Dendritic cell treated with granulocyte-macrophage colony-stimulating factor and Interleukin-4, amounts not matched to agents 40 ng/mL and 50 ng/mL, for 4 days (primary cell): ENCODE data around the gene CIB1.

Experiments
- H3K27ac Mint-ChIP-seq: one replicate; pipeline ENCODE4 v1.8.0; 2022; ENCODE audit warnings: mild to moderate bottlenecking, mixed read lengths
- H3K27me3 Mint-ChIP-seq: one replicate; pipeline ENCODE4 v1.8.0; 2022; ENCODE audit warnings: mild to moderate bottlenecking, mixed read lengths
- H3K36me3 Mint-ChIP-seq: one replicate; pipeline ENCODE4 v1.8.0; 2022; ENCODE audit warnings: low read depth, mixed read lengths
- H3K4me1 Mint-ChIP-seq: one replicate; pipeline ENCODE4 v1.8.0; 2022; ENCODE audit warnings: low read depth, mixed read lengths
- H3K4me3 Mint-ChIP-seq: one replicate; pipeline ENCODE4 v1.8.0; 2022; ENCODE audit warnings: mild to moderate bottlenecking, moderate library complexity, mixed read lengths
- H3K9me3 Mint-ChIP-seq: one replicate; pipeline ENCODE4 v1.8.0; 2022; ENCODE audit warnings: mixed read lengths
- intact Hi-C: fragments of 100-400 bp; cut with micrococcal nuclease; formaldehyde crosslinking; loops from one replicate; pipeline ENCODE4 v1.15.0; 2022

Gene CIB1

DNA sequence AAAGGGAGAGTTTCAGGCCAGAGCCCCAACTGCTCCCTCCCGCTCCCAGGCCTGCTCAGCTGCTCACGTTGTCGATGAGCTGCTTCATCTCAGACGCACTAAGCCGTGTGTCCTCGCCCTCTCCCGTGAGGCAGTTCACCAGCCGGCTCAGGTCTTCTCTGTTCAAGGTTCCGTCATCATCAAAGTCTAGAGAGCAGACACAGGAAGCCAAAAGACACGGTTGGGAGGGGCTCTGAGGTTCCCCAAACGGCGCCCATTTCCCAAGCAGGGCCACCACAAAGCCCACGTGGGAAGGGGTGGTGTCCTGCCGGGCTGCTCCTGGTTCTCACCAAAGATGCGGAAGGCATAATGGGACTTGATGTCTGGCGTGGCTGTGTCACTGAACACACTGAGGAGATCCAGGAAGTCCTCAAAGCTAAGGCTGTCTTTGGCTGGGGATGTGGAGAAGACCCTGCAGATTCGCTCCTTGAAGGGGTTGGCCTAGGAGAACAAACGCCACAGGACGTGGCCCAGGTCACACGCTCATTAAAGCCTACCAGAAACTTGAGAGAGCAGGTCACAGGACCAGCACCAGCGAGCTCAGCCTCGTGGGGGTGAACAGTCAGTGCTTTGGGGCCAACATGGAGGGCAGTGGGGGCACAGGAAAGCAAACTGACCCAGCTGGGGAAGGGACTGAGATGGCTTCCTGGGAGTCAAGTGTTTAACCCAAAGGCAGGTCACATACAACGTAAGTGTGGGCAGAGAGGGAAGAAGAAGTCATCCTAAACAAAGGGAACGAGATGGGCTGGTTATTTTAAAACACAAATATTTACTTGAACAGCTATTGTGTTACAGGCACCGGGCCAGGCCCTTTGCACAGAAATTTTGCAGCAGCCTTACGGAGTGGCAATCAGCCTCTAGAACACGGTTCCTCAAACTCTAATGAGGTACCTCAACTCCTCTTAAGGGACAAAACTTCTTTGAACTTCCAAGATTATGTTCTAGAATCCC is 2.4 kb downstream of the CIB1 start:
- H3K27ac Mint-ChIP-seq, result peak overlapping the region; percentile 83
- peak overlapping the region; percentile 51 for H3K4me3 Mint-ChIP-seq
- intact Hi-C loops, result no loop called here
- no peaks in the 10 kb centered on the region for H3K9me3 Mint-ChIP-seq
- no peaks in the 10 kb centered on the region for H3K27me3 Mint-ChIP-seq
- H3K4me1 Mint-ChIP-seq, result peaks cover 53% of the 10 kb centered on the region
- H3K36me3 Mint-ChIP-seq, result peaks cover 63% of the 10 kb centered on the region

DNA sequence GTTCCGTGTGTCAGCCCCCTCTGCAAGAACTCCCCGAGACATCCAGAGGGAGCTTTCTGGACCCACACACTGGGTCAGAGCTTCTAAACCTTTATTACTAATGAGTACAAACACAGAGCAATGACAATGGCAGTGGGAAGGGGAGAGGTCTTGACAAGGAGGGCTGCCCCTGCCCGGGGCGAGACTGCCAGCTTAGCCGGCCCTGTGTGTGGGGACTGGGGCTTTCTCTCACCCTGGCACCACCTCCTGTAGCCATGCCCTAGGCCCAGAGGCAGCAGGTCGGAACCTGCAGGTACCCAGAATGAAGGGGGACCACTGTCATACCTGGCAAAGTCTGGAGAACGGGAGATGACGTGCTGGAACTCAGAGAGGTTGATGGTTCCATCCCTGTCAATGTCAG is 3.1 kb downstream of the CIB1 start:
- H3K27me3 Mint-ChIP-seq, result no peaks in the 10 kb centered on the region
- H3K36me3 Mint-ChIP-seq, result peaks cover 66% of the 10 kb centered on the region
- H3K27ac Mint-ChIP-seq, result peak overlapping the region; percentile 83
- no peaks in the 10 kb centered on the region for H3K9me3 Mint-ChIP-seq
- H3K4me1 Mint-ChIP-seq, result peaks cover 53% of the 10 kb centered on the region
- H3K4me3 Mint-ChIP-seq, result peak overlapping the region; percentile 51
- intact Hi-C loops, result no loop called here

DNA sequence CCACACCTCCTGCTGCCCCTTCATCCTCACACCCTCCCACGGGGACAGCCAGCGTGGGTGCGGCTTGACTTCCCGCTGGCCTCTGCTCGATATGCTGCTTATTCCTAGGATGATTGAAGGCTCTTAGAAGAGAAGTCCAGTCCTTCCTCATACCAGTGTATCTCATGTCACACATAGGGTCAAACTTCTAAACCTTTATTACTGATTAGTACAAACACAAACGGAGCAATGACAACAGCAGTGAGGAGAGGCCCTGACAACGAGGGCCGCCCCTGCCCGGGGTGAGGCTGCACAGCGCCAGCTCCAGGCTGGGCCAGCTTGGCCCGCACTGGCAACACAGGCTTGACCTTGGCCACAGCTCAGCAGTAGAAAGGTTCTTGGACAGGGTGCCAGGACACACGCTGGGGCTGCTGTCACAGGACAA is 3.7 kb downstream of the CIB1 start:
- Mint-ChIP-seq H3K27ac (peak overlapping the region; percentile 83), H3K9me3 (no peaks in the 10 kb centered on the region), H3K36me3 (peaks cover 72% of the 10 kb centered on the region), H3K4me3 (no peak overlapping the region), H3K4me1 (peaks cover 51% of the 10 kb centered on the region), H3K27me3 (no peaks in the 10 kb centered on the region)
- intact Hi-C loops, result no loop called here

DNA sequence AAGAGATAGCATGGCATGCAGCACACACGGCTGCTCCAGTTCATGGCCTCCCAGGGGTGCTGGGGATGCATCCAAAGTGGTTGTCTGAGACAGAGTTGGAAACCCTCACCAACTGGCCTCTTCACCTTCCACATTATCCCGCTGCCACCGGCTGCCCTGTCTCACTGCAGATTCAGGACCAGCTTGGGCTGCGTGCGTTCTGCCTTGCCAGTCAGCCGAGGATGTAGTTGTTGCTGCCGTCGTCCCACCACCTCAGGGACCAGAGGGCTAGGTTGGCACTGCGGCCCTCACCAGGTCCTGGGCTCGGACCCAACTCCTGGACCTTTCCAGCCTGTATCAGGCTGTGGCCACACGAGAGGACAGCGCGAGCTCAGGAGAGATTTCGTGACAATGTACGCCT is 4.8 kb downstream of the CIB1 start:
- Mint-ChIP-seq H3K4me3 (no peak overlapping the region), H3K9me3 (no peaks in the 10 kb centered on the region), H3K27me3 (no peaks in the 10 kb centered on the region), H3K4me1 (peaks cover 42% of the 10 kb centered on the region), H3K27ac (peak overlapping the region; percentile 14), H3K36me3 (peaks cover 83% of the 10 kb centered on the region)
- intact Hi-C loops, result loop anchor here (10.0 kb wide), 1 partner anchor 144 kb away; no protein-coding TSS in a partner anchor

DNA sequence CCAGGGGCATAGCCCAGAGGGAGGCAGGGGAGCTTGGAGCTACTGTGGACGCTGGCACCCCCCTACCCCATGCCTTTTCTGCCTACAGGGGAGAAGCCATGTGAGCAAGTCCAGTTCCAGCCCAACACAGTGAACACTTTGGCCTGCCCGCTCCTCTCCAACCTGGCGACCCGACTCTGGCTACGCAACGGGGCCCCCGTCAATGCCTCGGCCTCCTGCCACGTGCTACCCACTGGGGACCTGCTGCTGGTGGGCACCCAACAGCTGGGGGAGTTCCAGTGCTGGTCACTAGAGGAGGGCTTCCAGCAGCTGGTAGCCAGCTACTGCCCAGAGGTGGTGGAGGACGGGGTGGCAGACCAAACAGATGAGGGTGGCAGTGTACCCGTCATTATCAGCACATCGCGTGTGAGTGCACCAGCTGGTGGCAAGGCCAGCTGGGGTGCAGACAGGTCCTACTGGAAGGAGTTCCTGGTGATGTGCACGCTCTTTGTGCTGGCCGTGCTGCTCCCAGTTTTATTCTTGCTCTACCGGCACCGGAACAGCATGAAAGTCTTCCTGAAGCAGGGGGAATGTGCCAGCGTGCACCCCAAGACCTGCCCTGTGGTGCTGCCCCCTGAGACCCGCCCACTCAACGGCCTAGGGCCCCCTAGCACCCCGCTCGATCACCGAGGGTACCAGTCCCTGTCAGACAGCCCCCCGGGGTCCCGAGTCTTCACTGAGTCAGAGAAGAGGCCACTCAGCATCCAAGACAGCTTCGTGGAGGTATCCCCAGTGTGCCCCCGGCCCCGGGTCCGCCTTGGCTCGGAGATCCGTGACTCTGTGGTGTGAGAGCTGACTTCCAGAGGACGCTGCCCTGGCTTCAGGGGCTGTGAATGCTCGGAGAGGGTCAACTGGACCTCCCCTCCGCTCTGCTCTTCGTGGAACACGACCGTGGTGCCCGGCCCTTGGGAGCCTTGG is 5.6 kb downstream of the CIB1 start:
- H3K9me3 Mint-ChIP-seq, result no peaks in the 10 kb centered on the region
- H3K4me1 Mint-ChIP-seq, result peaks cover 41% of the 10 kb centered on the region
- no peak overlapping the region for H3K27ac Mint-ChIP-seq
- no peaks in the 10 kb centered on the region for H3K27me3 Mint-ChIP-seq
- intact Hi-C loops, result loop anchor here (10.0 kb wide), 1 partner anchor 143 kb away; no protein-coding TSS in a partner anchor
- peaks cover 90% of the 10 kb centered on the region for H3K36me3 Mint-ChIP-seq
- no peak overlapping the region for H3K4me3 Mint-ChIP-seq

DNA sequence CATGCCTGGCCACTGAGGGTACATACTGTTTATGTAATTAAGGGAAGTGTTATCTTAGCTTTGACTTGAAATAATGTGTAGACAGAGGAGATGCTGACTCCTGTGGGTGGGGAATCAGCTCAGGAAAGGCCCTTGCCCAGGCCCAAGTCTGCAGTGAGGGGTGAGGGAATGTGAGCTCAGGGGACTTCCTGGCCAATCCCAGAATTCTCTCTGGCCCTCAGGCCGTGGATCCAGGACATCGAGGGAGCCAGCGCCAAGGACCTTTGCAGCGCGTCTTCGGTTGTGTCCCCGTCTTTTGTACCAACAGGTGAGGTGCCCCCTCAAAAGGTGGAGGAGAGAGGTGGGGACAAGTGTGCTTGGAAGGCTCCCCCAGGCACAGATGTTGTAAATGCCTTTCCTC is 6.4 kb downstream of the CIB1 start:
- no peaks in the 10 kb centered on the region for H3K9me3 Mint-ChIP-seq
- intact Hi-C loops, result loop anchor here (10.0 kb wide), 1 partner anchor 143 kb away; no protein-coding TSS in a partner anchor
- no peak overlapping the region for H3K4me3 Mint-ChIP-seq
- peaks cover 93% of the 10 kb centered on the region for H3K36me3 Mint-ChIP-seq
- no peaks in the 10 kb centered on the region for H3K27me3 Mint-ChIP-seq
- no peak overlapping the region for H3K27ac Mint-ChIP-seq
- H3K4me1 Mint-ChIP-seq, result peaks cover 33% of the 10 kb centered on the region

DNA sequence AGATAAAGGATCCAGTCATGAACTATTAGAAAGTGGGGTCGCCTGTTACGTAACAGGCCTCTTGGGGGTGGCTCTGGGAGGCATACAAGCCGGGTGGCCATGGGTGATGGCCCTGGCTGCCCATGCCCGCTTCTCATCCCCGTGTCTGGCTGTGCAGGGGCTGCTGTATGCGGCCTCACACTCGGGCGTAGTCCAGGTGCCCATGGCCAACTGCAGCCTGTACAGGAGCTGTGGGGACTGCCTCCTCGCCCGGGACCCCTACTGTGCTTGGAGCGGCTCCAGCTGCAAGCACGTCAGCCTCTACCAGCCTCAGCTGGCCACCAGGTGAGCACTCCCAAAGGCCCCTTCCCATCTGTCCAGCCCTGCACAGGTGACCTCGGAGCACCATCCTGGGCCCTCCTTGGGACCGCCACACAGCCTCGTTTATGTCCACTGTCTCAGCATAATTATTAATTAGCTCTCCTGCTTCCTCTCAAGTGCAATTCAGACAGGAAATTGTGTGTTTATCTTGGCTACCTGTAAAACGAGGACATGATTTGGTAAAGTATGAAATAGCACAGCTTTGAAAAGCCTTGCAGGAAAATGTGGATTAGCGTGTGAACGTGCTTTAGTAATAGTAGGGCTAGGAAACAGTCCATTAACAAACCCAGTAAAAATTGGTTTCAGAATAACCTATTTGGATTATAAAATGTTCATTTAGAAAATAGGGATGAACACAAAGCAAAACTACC is 8.1 kb downstream of the CIB1 start:
- H3K27ac Mint-ChIP-seq, result no peak overlapping the region
- no peak overlapping the region for H3K4me3 Mint-ChIP-seq
- H3K4me1 Mint-ChIP-seq, result peaks cover 16% of the 10 kb centered on the region
- intact Hi-C loops, result loop anchor here (10.0 kb wide), 1 partner anchor 141 kb away; no protein-coding TSS in a partner anchor
- no peaks in the 10 kb centered on the region for H3K27me3 Mint-ChIP-seq
- H3K9me3 Mint-ChIP-seq, result no peaks in the 10 kb centered on the region
- H3K36me3 Mint-ChIP-seq, result peaks cover 97% of the 10 kb centered on the region

DNA sequence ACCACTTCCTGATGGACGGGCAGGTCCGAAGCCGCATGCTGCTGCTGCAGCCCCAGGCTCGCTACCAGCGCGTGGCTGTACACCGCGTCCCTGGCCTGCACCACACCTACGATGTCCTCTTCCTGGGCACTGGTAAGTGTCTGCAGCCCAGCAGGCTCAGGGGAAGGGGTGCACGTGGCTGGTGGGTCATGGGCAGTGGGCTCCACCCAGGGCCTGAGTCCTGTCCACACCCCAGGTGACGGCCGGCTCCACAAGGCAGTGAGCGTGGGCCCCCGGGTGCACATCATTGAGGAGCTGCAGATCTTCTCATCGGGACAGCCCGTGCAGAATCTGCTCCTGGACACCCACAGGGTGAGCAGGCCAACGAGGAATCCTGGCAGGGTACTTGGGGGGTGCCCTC is 8.7 kb downstream of the CIB1 start:
- H3K9me3 Mint-ChIP-seq, result no peaks in the 10 kb centered on the region
- intact Hi-C loops, result loop anchor here (10.0 kb wide), 1 partner anchor 140 kb away; no protein-coding TSS in a partner anchor
- H3K4me3 Mint-ChIP-seq, result no peak overlapping the region
- H3K27ac Mint-ChIP-seq, result no peak overlapping the region
- H3K4me1 Mint-ChIP-seq, result peaks cover 10% of the 10 kb centered on the region
- H3K36me3 Mint-ChIP-seq, result peaks cover 97% of the 10 kb centered on the region
- no peaks in the 10 kb centered on the region for H3K27me3 Mint-ChIP-seq

DNA sequence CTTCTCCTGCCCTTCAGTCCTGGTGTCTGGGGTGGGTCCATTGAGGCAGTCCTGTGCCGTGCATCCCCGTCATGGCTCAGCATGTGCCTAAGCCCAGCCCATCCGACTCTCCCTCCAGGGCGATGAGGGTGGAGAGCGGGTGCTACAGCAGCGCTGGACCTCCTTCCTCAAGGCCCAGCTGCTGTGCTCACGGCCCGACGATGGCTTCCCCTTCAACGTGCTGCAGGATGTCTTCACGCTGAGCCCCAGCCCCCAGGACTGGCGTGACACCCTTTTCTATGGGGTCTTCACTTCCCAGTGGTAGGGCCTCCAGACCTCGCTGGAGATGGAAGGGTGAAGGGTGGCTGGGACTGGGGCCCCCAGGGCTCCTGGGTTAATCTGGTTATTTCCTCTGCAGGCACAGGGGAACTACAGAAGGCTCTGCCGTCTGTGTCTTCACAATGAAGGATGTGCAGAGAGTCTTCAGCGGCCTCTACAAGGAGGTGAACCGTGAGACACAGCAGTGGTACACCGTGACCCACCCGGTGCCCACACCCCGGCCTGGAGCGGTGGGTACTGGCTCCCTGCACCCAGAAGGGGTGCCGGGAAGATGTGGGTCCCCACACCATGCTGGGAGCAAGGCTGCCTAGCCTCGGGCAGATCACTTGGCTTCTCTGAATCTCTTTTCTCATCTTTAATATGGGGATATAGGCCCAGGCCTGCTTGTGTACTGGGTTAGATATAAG is 10.1 kb downstream of the CIB1 start:
- Mint-ChIP-seq H3K27me3 (no peaks in the 10 kb centered on the region), H3K9me3 (no peaks in the 10 kb centered on the region), H3K4me1 (peaks cover 8% of the 10 kb centered on the region), H3K4me3 (no peak overlapping the region), H3K36me3 (peaks cover 94% of the 10 kb centered on the region), H3K27ac (no peak overlapping the region)
- intact Hi-C loops, result loop anchor here (10.0 kb wide), 1 partner anchor 139 kb away; no protein-coding TSS in a partner anchor

DNA sequence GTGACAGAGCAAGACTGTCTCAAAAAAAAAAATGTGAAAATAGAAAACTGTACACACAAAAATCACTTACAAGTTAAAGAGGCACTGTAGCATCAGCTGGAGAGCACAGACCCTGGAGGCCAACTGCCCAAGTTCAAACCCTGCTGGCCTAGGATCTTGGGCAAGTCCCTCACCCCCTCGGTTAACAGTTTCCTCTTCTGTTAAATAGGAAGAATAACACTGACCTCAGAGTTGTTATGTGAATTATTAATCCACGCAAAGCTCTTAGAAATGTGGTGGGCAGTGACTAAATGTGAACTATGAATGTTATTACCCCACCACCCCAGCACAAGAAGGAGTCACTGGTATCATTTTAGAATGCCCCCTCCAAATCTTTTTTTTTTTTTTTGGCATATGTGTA is 11.2 kb downstream of the CIB1 start:
- H3K9me3 Mint-ChIP-seq, result no peaks in the 10 kb centered on the region
- no peaks in the 10 kb centered on the region for H3K27me3 Mint-ChIP-seq
- peaks cover 94% of the 10 kb centered on the region for H3K36me3 Mint-ChIP-seq
- H3K27ac Mint-ChIP-seq, result no peak overlapping the region
- intact Hi-C loops, result loop anchor here (10.0 kb wide), 1 partner anchor 138 kb away; no protein-coding TSS in a partner anchor
- H3K4me1 Mint-ChIP-seq, result peaks cover 8% of the 10 kb centered on the region
- no peak overlapping the region for H3K4me3 Mint-ChIP-seq

DNA sequence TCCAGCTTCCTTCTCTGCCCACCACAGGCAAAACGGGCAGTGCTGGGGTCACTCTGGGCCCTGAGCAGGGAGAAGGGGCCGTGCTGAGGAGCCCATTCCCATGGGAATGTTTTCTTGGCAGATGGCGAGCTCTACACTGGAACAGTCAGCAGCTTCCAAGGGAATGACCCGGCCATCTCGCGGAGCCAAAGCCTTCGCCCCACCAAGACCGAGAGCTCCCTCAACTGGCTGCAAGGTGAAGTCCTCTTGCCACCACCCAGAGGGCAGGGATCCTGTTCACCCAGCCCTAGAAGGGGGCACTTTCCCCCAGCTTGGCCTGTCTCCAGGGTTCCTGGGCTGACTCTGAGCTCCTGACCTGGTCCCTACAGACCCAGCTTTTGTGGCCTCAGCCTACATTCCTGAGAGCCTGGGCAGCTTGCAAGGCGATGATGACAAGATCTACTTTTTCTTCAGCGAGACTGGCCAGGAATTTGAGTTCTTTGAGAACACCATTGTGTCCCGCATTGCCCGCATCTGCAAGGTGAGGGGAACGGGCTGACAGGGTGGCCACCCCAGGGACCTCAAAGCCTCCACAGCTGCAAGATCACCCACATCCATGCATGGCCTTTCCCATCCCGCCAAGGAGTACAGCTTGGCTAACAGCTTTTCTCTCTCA is 12.4 kb downstream of the CIB1 start:
- H3K27me3 Mint-ChIP-seq, result no peaks in the 10 kb centered on the region
- intact Hi-C loops, result loop anchor here (10.0 kb wide), 1 partner anchor 137 kb away; no protein-coding TSS in a partner anchor
- no peaks in the 10 kb centered on the region for H3K9me3 Mint-ChIP-seq
- H3K4me3 Mint-ChIP-seq, result no peak overlapping the region
- peaks cover 91% of the 10 kb centered on the region for H3K36me3 Mint-ChIP-seq
- H3K27ac Mint-ChIP-seq, result no peak overlapping the region
- H3K4me1 Mint-ChIP-seq, result peaks cover 8% of the 10 kb centered on the region

DNA sequence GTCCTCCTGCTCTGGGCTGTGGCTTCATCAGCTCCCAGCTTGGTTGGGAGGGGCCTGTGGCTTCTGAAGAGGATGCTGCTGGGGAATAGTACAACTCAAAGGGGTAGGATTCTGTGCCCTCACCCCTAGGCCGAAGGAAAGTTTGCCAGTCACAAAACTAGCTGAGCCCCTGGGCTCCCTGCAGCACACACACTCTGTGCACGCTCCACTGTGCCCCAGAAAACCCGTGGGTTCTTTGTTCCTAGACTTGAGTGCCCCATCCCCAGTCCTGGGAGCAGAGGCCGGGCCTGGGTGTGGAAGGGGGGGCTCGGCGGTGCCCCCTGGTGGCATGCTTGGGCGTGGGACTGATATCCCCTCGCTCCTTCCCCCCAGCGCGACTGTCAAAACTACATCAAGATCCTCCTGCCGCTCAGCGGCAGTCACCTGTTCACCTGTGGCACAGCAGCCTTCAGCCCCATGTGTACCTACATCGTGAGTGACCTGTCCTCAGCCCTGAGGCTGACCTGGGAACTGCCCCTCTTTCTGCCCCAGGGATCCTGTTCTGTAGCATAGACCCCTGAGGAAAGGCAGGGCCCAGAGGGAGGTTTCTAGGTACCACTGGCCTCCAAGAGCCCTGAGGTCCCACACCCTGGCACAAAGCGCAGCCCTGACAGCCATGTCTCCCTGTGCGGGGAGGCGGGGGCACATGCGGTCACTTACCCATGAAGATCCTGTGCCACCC is 14.2 kb downstream of the CIB1 start:
- intact Hi-C loops, result loop anchor here (10.0 kb wide), 1 partner anchor 135 kb away; no protein-coding TSS in a partner anchor
- no peaks in the 10 kb centered on the region for H3K27me3 Mint-ChIP-seq
- H3K9me3 Mint-ChIP-seq, result no peaks in the 10 kb centered on the region
- no peak overlapping the region for H3K27ac Mint-ChIP-seq
- peaks cover 79% of the 10 kb centered on the region for H3K36me3 Mint-ChIP-seq
- H3K4me3 Mint-ChIP-seq, result no peak overlapping the region
- peaks cover 12% of the 10 kb centered on the region for H3K4me1 Mint-ChIP-seq
